ENCODE results near the gene TMCO5A.
A peak's percentile ranks its signal among the peaks of the same experiment; 100 is the strongest.
"Not testable (repeated sequence)": the region's sequence is repeated elsewhere in the genome, so short reads cannot be mapped to it uniquely, and the experiment has no call there.

Gene TMCO5A

GRCh38 chr15:37934340-37934739 lies at the start of gene TMCO5A:
Gene TMCO5A, plus strand, starts transcription at chr15:37934640. Its CDS starts 1,684 bp downstream, at chr15:37936324.
- DNase-seq, result no peak

- DNase-seq, result no peak
Measured at GRCh38 chr15:37885651-37886050, 48.8 kb upstream of the TMCO5A start.

GRCh38 chr15:37888356-37888755 lies 46.1 kb upstream of the TMCO5A start:
- no peak for DNase-seq

GRCh38 chr15:37891766-37892368 lies 42.6 kb upstream of the TMCO5A start:
- DNase-seq, result no peak

- DNase-seq, result no peak
Measured at GRCh38 chr15:37893309-37893708, 41.1 kb upstream of the TMCO5A start.

- DNase-seq, result no peak
Measured at GRCh38 chr15:37898362-37898761, 36.1 kb upstream of the TMCO5A start.

- DNase-seq, result peak; percentile 69
Measured at GRCh38 chr15:37900326-37901221, 33.9 kb upstream of the TMCO5A start.

- DNase-seq, result no peak
Measured at GRCh38 chr15:37902126-37902525, 32.3 kb upstream of the TMCO5A start.

- DNase-seq, result no peak
Measured at GRCh38 chr15:37903919-37904625, 30.4 kb upstream of the TMCO5A start.

- no peak for DNase-seq
Measured at GRCh38 chr15:37907136-37907535, 27.3 kb upstream of the TMCO5A start.

- DNase-seq, result no peak
Measured at GRCh38 chr15:37921527-37922385, 12.7 kb upstream of the TMCO5A start.

- DNase-seq, result no peak
Measured at GRCh38 chr15:37926136-37926535, 8.3 kb upstream of the TMCO5A start.

GRCh38 chr15:37929238-37929637 lies 5.2 kb upstream of the TMCO5A start:
- no peak for DNase-seq

GRCh38 chr15:37931321-37931720 lies 3.1 kb upstream of the TMCO5A start:
- no peak for DNase-seq

- no peak for DNase-seq
Measured at GRCh38 chr15:37931868-37932267, 2.6 kb upstream of the TMCO5A start.

GRCh38 chr15:37932549-37932948 lies 1.9 kb upstream of the TMCO5A start:
- no peak for DNase-seq

- no peak for DNase-seq
Measured at GRCh38 chr15:37933666-37934065, 774 bp upstream of the TMCO5A start.

GRCh38 chr15:37940876-37941275 lies 6.4 kb downstream of the TMCO5A start:
- no peak for DNase-seq

- no peak for DNase-seq
Measured at GRCh38 chr15:37941779-37942178, 7.3 kb downstream of the TMCO5A start.

- no peak for DNase-seq
Measured at GRCh38 chr15:37951999-37952398, 17.6 kb downstream of the TMCO5A start.

- DNase-seq, result not testable (repeated sequence)
Measured at GRCh38 chr15:37960742-37961141, 26.3 kb downstream of the TMCO5A start.

- DNase-seq, result no peak
Measured at GRCh38 chr15:37967788-37968187, 33.3 kb downstream of the TMCO5A start.

- DNase-seq, result no peak
Measured at GRCh38 chr15:37973856-37974255, 39.4 kb downstream of the TMCO5A start.

Measured in islet precursor cell (in vitro differentiated cells).